NCI-H1092 treated with DMSO at 0.1 percent for 48 hours (cell line): ENCODE measurements around the gene USP38.

Experiments
- DNase-seq: peaks from one replicate; lab custom pipeline; 2025; lab: John Stamatoyannopoulos, UW

USP38 gene

DNA sequence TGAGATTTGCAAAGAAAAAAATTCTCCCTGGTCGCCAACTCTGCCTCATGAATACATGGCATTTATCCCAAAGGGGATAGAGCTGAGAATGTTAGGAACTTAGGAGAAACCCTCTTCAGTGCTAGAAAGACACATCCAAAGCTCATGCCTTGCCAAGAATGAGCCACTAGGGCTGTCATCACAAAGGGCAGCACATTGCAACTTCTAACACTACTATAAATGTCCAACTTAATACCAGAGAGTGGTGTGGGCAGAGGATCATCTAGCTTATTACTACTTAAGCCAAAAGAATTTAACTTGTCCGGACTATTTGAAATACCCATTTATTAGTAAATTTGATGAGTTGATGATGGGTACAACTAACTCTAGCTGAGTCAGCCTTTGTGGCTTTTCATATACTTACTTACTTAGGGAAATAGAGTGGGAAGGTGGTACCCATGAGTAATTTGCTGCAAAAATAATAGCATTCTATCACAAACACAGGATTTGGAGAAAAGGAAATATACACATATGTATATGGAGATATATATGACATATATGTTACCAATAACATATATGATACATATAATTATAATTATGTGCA, 85.6 kb downstream of the USP38 start:
- no peak for DNase-seq
